CD4-positive, alpha-beta T cell (primary cell): ENCODE measurements around the gene KRT74. TPM values are rescaled to one million over a fixed set of nuclear protein-coding genes. Genes with fewer than 3 reads are reported as not detected.

Source experiments
- ATAC-seq: fragments of 200-7000 bp; cut with Tn5 transposase; one replicate; pipeline ENCODE4 v1.10.0; 2022; ENCODE audit warnings: mild to moderate bottlenecking; ENCODE audit not compliant: poor library complexity
- CTCF ChIA-PET: fragments of 350-600 bp; sonication (Branson Sonifier 250); formaldehyde crosslinking; loops from one replicate; lab custom pipeline; 2021; ENCODE audit warnings: antibody characterized with exemption, inconsistent platforms; lab: Charles Lee
- POLR2A ChIA-PET: fragments of 350-600 bp; sonication (Branson Sonifier 250); formaldehyde crosslinking; loops from one replicate; lab custom pipeline; 2021; ENCODE audit warnings: antibody characterized with exemption, inconsistent platforms; lab: Charles Lee
- DNase-seq, 14 experiments: peaks; one replicate each; pipeline ENCODE4 v3.0.0-alpha.2; 2013 to 2020; ENCODE audit warnings: mixed read lengths in 2 of 14
- H3K27ac ChIP-seq, 2 donors: one replicate each; pipeline versions ENCODE4 v1.5.1 to v1.7.0; 2013; ENCODE audit warnings: low read length in 2 of 2, low read depth in 1 of 2, mild to moderate bottlenecking in 1 of 2
- H3K27me3 ChIP-seq, 2 experiments: 1 replicate in 1 of 2; 2 replicates in 1 of 2; pipeline versions ENCODE4 v1.6.1 to v1.7.0; 2013; ENCODE audit warnings: low read length in 2 of 2, control low read depth in 1 of 2, mild to moderate bottlenecking in 1 of 2, moderate library complexity in 1 of 2; ENCODE audit not compliant: insufficient read depth in 2 of 2, control insufficient read depth in 1 of 2
- H3K36me3 ChIP-seq: one replicate; pipeline ENCODE4 v1.6.1; 2013; ENCODE audit warnings: low read length, control low read depth; ENCODE audit not compliant: insufficient read depth
- H3K4me1 ChIP-seq: one replicate; pipeline ENCODE4 v1.6.1; 2013; ENCODE audit warnings: low read length, control low read depth; ENCODE audit not compliant: insufficient read depth
- H3K4me3 ChIP-seq: one replicate; pipeline ENCODE4 v1.5.1; 2013; ENCODE audit warnings: mild to moderate bottlenecking, low read length, moderate library complexity
- H3K9me3 ChIP-seq, 2 experiments: 1 replicate in 1 of 2; 2 replicates in 1 of 2; pipeline versions ENCODE4 v1.6.1 to v1.7.0; 2013; ENCODE audit warnings: low read length in 2 of 2, mild to moderate bottlenecking in 2 of 2, control low read depth in 1 of 2, moderate library complexity in 1 of 2; ENCODE audit not compliant: control insufficient read depth in 1 of 2, insufficient read depth in 1 of 2
- H3K27ac Mint-ChIP-seq: one replicate; pipeline ENCODE4 v1.8.0; 2020; ENCODE audit warnings: mixed read lengths
- H3K27me3 Mint-ChIP-seq: one replicate; pipeline ENCODE4 v1.8.0; 2021; ENCODE audit warnings: mixed read lengths
- H3K36me3 Mint-ChIP-seq: one replicate; pipeline ENCODE4 v1.8.0; 2021; ENCODE audit warnings: low read depth, mixed read lengths
- H3K4me1 Mint-ChIP-seq: one replicate; pipeline ENCODE4 v1.8.0; 2021; ENCODE audit warnings: low read depth, mixed read lengths
- H3K4me3 Mint-ChIP-seq: one replicate; pipeline ENCODE4 v1.8.0; 2020; ENCODE audit warnings: mild to moderate bottlenecking, mixed read lengths
- H3K9me3 Mint-ChIP-seq: one replicate; pipeline ENCODE4 v1.8.0; 2020; ENCODE audit warnings: mixed read lengths
- intact Hi-C, 2 experiments: fragments of 100-400 bp; cut with DNase I in 1 of 2; cut with micrococcal nuclease in 1 of 2; formaldehyde crosslinking; loops; one replicate each; pipeline versions ENCODE4 v1.15.1 to v1.9.0; 2023 to 2025; cut with DNase I, micrococcal nuclease
- total RNA-seq, 174 experiments: library from RNA in 2 of 174; stranded (reverse) in 2 of 174; gene quantifications; one replicate each; pipeline ENCODE4 v1.2.3 and lab custom pipeline; 2021 to 2026
- TF ChIP-seq, protein P1 (sequence below): fragments of 200-600 bp; IDR thresholded peaks from one replicate; pipeline ENCODE4 v1.8.0; 2022; ENCODE audit warnings: antibody characterized with exemption, mild to moderate bottlenecking

The KRT74 gene
- total RNA-seq, 2 experiments from 2014 or later = 0.30 to 0.34 TPM

DNA sequence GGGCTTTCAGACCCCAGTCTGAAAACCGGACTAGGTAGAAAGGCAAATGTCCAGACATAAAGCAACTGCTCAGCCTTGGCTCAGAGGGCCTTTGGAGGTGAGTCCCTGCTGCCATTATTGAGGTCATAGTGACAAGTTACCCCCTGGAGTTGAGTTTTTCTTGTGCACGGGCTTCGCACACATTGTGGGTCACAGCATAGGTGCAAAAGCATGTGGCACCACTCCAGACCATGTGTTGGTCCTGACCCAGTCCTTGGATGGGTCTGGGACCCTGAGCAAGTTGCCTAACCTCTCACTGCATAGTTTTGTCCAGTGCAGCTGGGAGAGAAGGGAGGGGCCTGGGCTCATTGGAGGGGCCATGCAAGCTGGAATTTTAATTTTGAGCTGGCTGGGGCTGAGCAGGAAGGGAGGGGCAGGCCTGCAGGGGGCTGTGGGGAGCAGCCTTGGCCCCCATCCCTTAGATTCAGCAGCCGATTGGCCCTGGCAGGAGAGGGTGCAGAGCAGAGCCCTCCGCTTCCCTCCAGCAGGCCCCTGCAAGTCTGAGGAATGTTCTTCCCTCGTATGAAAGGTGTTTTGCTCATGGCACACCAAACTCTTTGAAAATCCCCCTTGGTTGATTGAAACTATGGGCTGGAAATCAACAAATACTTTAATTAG is 49.3 kb downstream of the KRT74 start:
- CTCF ChIA-PET = no interaction called here
- Mint-ChIP-seq H3K4me3 (no peak overlapping the region), H3K27me3 (no peaks in the 10 kb centered on the region), H3K9me3 (no peaks in the 10 kb centered on the region), H3K36me3 (no peaks in the 10 kb centered on the region), H3K27ac (no peak overlapping the region), H3K4me1 (no peaks in the 10 kb centered on the region)
- no peaks in the 10 kb centered on the region for H3K36me3 ChIP-seq
- H3K4me3 ChIP-seq = no peak overlapping the region
- ATAC-seq (no peak), DNase-seq (peak in 1 of 14 experiments; percentile 15)
- peaks cover 2% of the 10 kb centered on the region for H3K4me1 ChIP-seq
- H3K9me3 ChIP-seq = no peaks in the 10 kb centered on the region
- TF ChIP-seq, protein P1, sequence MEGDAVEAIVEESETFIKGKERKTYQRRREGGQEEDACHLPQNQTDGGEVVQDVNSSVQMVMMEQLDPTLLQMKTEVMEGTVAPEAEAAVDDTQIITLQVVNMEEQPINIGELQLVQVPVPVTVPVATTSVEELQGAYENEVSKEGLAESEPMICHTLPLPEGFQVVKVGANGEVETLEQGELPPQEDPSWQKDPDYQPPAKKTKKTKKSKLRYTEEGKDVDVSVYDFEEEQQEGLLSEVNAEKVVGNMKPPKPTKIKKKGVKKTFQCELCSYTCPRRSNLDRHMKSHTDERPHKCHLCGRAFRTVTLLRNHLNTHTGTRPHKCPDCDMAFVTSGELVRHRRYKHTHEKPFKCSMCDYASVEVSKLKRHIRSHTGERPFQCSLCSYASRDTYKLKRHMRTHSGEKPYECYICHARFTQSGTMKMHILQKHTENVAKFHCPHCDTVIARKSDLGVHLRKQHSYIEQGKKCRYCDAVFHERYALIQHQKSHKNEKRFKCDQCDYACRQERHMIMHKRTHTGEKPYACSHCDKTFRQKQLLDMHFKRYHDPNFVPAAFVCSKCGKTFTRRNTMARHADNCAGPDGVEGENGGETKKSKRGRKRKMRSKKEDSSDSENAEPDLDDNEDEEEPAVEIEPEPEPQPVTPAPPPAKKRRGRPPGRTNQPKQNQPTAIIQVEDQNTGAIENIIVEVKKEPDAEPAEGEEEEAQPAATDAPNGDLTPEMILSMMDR = no peak
- H3K27me3 ChIP-seq = peaks cover 0 to 2% of the 10 kb centered on the region in 2 experiments
- intact Hi-C loops = no loop called here
- H3K27ac ChIP-seq = no peak overlapping the region
- POLR2A ChIA-PET = interaction anchor here (1.0 kb wide), 1 partner anchor 62 kb away, joined by 3 read pairs; no protein-coding TSS in a partner anchor

DNA sequence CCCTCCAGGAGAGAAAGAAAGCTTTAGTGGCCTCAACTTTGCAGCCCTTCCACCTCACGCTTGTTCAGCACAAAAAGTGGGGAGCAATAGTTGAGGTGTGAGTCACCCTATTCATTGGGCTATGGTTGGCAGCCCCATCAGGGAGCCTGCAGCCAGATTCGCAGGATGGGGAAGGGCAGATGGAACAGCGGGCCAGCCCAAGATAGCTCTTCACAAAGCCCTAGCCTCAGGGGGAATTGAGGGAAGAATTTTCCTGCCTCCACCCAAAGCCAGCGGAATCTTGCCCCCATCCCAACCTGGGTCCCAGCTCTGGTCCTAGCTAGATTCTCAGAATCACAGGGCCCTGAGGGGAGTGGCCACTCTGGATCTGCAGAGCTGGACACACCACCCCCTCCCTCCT is 49.8 kb downstream of the KRT74 start:
- no peaks in the 10 kb centered on the region for H3K36me3 ChIP-seq
- TF ChIP-seq, protein P1 = no peak
- intact Hi-C loops = no loop called here
- Mint-ChIP-seq H3K27ac (no peak overlapping the region), H3K4me3 (no peak overlapping the region), H3K4me1 (no peaks in the 10 kb centered on the region), H3K27me3 (peaks cover 3% of the 10 kb centered on the region), H3K36me3 (no peaks in the 10 kb centered on the region), H3K9me3 (no peaks in the 10 kb centered on the region)
- ChIA-PET CTCF (no interaction called here), POLR2A (no interaction called here)
- no peak for ATAC-seq
- H3K9me3 ChIP-seq = no peaks in the 10 kb centered on the region
- no peak overlapping the region for H3K4me3 ChIP-seq
- peaks cover 2% of the 10 kb centered on the region for H3K4me1 ChIP-seq
- peaks cover 0 to 2% of the 10 kb centered on the region in 2 experiments for H3K27me3 ChIP-seq
- DNase-seq = no peak
- H3K27ac ChIP-seq = no peak overlapping the region

DNA sequence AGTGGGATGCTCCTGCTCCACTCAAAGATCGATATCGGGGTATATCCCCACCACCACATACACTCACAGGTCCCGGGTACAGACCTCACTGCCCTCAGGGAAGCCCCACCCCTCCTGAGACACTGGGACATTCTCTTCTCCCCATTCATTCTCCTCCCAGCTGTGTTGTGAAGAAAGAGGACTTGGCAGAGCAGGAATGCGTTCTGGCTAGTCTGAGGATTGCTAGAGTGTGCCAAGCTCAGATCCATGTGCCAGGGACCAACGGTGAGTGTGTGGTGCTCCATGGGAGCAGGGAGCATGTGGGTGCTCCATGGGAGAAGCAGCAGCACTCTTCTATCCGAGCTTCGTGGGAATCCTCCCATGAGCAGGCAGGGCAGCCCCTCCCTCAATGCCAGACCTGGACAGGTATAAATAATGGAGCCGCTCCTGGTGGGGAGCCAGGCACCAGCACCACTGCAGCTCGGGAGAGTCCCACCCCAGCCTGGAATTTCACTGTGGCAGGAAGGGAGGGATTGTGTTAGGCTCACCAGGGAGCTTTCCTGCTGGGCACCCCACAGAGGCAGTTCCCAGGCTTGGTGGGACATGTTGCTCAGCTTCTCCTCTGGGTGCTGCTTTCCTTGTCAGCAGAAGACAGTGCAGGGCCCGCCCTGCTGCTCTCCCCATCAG is 51.2 kb downstream of the KRT74 start:
- Histone ChIP-seq H3K4me1 (peaks cover 2% of the 10 kb centered on the region), H3K9me3 (no peaks in the 10 kb centered on the region), H3K27me3 (peaks cover 0 to 2% of the 10 kb centered on the region in 2 experiments), H3K36me3 (no peaks in the 10 kb centered on the region), H3K4me3 (no peak overlapping the region), H3K27ac (no peak overlapping the region)
- no peak for ATAC-seq
- H3K4me3 Mint-ChIP-seq = no peak overlapping the region
- POLR2A ChIA-PET = no interaction called here
- H3K27me3 Mint-ChIP-seq = peaks cover 3% of the 10 kb centered on the region
- no peak overlapping the region for H3K27ac Mint-ChIP-seq
- no peaks in the 10 kb centered on the region for H3K9me3 Mint-ChIP-seq
- intact Hi-C loops = no loop called here
- no peaks in the 10 kb centered on the region for H3K4me1 Mint-ChIP-seq
- CTCF ChIA-PET = no interaction called here
- H3K36me3 Mint-ChIP-seq = no peaks in the 10 kb centered on the region
- TF ChIP-seq, protein P1 = no peak
- no peak for DNase-seq
